Neutrophil (primary cell): Measurements from ENCODE around the gene LRRC75A.

Experiments used
- H3K27ac ChIP-seq: fragments of 200-600 bp; sonication (generic); 2 replicates; pipeline ENCODE4 v1.5.1; 2016; ENCODE audit warnings: mild to moderate bottlenecking, moderate library complexity
- H3K27me3 ChIP-seq: fragments of 200-600 bp; sonication (generic); 2 replicates; pipeline ENCODE4 v1.6.0; 2016; ENCODE audit warnings: mild to moderate bottlenecking
- H3K36me3 ChIP-seq: fragments of 200-600 bp; sonication (generic); 2 replicates; pipeline ENCODE4 v1.5.1; 2017
- H3K4me1 ChIP-seq, 2 experiments: fragments of 200-600 bp in 1 of 2; sonication (generic) in 1 of 2; 1 replicate in 1 of 2; 2 replicates in 1 of 2; pipeline versions ENCODE4 v1.5.1 to v1.6.1; 2013 to 2016; ENCODE audit warnings: low read depth in 1 of 2, low read length in 1 of 2, mild to moderate bottlenecking in 1 of 2, moderate library complexity in 1 of 2; ENCODE audit not compliant: control insufficient read depth in 1 of 2, insufficient read depth in 1 of 2
- H3K4me3 ChIP-seq, 2 experiments: fragments of 200-600 bp in 1 of 2; sonication (generic) in 1 of 2; 1 replicate in 1 of 2; 2 replicates in 1 of 2; pipeline ENCODE4 v1.5.1; 2013 to 2016; ENCODE audit warnings: low read depth in 1 of 2, low read length in 1 of 2, mild to moderate bottlenecking in 1 of 2, moderate library complexity in 1 of 2
- H3K9me3 ChIP-seq: fragments of 200-600 bp; sonication (generic); 2 replicates; pipeline ENCODE4 v1.5.1; 2016
- TF ChIP-seq, protein P1 (sequence below): fragments of 200-600 bp; sonication (generic); IDR thresholded peaks from 2 replicates; pipeline ENCODE4 v1.5.1; 2016; ENCODE audit warnings: antibody characterized with exemption

The LRRC75A gene

DNA sequence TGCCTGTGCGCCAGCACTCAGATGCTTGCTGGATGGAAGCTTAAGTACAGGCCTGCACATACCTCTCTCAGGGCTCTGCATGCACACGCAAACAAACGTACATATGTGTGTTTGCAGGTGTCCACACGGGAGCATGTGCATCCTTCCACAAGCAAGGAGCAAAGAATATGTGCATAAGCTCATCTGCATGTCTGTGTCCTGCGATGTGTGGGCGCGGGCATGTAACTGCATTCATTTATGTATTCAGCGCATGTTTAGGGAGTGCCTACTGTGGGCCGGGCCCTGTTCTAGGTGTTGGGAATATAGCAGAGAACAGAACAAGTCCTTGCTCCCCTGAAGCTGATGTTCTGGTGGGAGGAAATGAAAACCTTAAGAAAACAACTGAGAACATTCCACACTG, 62.9 kb downstream of the LRRC75A start:
- Histone ChIP-seq H3K9me3 (no peaks in the 10 kb centered on the region), H3K36me3 (peaks cover 88% of the 10 kb centered on the region), H3K4me1 (no peaks in the 10 kb centered on the region), H3K27ac (no peak overlapping the region), H3K4me3 (no peak overlapping the region), H3K27me3 (no peaks in the 10 kb centered on the region)
- TF ChIP-seq, protein P1, sequence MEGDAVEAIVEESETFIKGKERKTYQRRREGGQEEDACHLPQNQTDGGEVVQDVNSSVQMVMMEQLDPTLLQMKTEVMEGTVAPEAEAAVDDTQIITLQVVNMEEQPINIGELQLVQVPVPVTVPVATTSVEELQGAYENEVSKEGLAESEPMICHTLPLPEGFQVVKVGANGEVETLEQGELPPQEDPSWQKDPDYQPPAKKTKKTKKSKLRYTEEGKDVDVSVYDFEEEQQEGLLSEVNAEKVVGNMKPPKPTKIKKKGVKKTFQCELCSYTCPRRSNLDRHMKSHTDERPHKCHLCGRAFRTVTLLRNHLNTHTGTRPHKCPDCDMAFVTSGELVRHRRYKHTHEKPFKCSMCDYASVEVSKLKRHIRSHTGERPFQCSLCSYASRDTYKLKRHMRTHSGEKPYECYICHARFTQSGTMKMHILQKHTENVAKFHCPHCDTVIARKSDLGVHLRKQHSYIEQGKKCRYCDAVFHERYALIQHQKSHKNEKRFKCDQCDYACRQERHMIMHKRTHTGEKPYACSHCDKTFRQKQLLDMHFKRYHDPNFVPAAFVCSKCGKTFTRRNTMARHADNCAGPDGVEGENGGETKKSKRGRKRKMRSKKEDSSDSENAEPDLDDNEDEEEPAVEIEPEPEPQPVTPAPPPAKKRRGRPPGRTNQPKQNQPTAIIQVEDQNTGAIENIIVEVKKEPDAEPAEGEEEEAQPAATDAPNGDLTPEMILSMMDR, result no peak

DNA sequence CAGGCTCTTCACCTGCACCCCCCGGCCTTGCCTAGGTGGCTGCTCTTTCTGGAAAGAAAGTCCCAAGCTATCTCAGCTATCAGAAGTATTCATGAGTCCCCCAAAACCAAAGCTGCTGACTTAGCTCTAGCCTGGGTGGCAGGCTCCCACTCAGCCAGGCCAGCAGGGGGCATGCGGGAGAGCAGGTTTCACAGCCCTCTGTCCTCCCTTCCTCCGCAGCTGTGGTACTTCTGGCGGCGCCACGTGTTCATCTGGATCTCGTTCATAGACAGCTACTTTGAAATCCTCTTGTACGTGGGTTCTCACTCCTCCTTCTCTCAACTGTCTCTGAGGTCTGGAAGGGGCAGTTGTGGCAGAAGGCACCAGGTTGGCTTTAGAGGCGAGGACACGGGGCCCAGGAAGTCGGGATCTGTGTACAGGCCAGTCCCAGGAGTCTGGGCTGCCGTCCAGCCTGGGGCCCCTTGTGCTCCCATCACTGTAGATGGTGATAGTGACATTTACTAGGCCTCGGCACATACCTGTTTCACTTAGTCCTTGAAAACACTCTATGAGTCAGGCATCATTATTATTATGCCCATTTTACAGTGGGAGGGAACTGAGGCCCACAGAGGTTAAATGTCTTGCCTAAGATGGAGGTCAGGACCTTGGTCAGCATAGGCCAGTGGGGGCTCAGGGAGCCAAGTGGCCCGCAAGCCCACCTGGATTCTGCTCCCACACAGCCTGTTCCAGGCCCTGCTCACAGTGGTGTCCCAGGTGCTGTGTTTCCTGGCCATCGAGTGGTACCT, 63.7 kb downstream of the LRRC75A start:
- H3K27ac ChIP-seq, result no peak overlapping the region
- H3K9me3 ChIP-seq, result no peaks in the 10 kb centered on the region
- no peak overlapping the region for H3K4me3 ChIP-seq
- H3K4me1 ChIP-seq, result no peaks in the 10 kb centered on the region
- peaks cover 89% of the 10 kb centered on the region for H3K36me3 ChIP-seq
- TF ChIP-seq, protein P1, result no peak
- H3K27me3 ChIP-seq, result no peaks in the 10 kb centered on the region

DNA sequence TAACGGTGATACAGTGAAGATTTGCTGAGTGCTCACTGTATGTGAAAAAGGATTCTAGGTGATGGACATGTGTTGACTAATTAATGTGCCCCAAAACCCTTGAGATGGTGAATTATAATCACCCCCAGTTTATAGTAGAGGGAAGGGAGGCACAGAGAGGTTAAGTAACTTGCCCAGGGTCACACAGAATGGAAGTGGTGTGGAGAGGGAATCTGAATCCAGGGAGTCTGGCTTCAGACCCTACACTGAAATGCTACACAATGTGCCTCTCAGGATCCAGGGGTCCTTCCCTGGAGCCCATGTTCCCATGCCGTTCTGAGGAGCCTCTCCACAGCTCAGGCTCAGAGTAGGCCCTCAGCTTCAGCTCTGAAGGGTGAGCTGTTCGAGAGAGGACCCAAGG, 65.0 kb downstream of the LRRC75A start:
- Histone ChIP-seq H3K27ac (no peak overlapping the region), H3K4me1 (no peaks in the 10 kb centered on the region), H3K4me3 (no peak overlapping the region), H3K27me3 (no peaks in the 10 kb centered on the region), H3K9me3 (no peaks in the 10 kb centered on the region), H3K36me3 (peaks cover 88% of the 10 kb centered on the region)
- TF ChIP-seq, protein P1, result no peak

DNA sequence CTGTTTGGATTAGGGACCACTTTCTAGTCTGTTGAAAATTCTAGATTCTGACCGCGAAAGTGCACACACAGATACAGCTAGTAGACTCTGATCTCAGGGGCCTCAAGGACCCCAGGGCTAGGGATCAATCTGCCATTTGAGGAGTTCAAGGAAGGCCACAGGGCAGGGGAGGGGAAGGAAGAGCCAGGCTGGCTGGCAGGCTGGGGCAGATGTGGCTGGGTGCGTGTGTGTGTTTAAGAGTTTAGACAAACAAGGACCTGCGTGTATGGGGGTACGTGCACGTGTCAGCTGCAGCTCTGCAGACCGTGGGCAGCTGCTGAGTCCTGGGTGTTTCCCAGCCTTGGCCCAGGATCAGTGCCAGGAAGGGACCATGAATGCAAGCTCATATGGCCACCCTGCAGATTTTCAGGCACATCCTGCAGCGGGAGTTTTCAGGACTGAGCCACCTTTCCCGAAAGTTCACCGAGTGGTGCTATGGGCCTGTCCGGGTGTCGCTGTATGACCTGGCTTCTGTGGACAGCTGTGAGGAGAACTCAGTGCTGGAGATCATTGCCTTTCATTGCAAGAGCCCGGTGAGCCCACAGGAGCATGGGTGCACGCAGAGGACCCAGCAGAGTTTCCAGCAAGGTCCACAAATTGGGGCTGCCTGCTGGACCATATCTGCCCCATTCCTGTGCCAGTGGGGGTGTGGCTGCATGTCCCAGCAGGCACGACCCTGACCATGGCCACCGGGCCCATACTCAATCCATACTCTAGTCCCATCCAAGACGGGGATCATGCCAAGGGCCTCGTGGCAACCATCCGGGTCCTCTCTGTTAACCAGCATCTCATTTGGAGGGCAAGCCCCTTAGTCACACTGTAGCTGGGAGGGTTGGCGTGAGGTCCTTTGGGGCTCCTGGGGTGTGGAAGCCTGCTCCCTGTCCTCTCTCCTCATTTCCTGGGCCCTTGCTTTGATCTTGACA, 66.0 kb downstream of the LRRC75A start:
- Histone ChIP-seq H3K36me3 (peaks cover 91% of the 10 kb centered on the region), H3K4me1 (no peaks in the 10 kb centered on the region), H3K9me3 (no peaks in the 10 kb centered on the region), H3K27me3 (no peaks in the 10 kb centered on the region), H3K4me3 (no peak overlapping the region), H3K27ac (no peak overlapping the region)
- TF ChIP-seq, protein P1, result no peak

DNA sequence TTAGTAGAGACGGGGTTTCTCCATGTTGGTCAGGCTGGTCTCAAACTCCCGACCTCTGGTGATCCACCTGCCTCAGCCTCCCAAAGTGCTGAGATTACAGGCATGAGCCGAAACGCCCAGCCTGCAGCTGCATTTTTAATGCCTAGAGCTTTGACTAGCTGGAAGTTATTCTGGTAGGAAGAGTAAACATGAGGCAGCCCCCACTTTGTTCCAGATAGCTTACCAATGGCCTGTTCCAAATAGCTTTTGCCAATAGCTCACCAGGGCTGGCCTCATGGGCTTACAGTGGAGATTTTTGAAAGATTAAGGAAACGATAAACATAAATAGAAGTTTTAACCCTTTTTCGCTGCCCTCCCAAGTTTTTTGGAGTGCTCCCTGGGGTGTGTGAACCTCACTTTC, 66.8 kb downstream of the LRRC75A start:
- H3K4me1 ChIP-seq, result no peaks in the 10 kb centered on the region
- H3K36me3 ChIP-seq, result peaks cover 91% of the 10 kb centered on the region

More for the DNA sequence above, 66.8 kb downstream of the LRRC75A start:
- Histone ChIP-seq H3K9me3 (no peaks in the 10 kb centered on the region), H3K27ac (no peak overlapping the region), H3K27me3 (no peaks in the 10 kb centered on the region), H3K4me3 (no peak overlapping the region)
- TF ChIP-seq, protein P1, result no peak
